ENCODE data around the gene GALNT9.

DNA sequence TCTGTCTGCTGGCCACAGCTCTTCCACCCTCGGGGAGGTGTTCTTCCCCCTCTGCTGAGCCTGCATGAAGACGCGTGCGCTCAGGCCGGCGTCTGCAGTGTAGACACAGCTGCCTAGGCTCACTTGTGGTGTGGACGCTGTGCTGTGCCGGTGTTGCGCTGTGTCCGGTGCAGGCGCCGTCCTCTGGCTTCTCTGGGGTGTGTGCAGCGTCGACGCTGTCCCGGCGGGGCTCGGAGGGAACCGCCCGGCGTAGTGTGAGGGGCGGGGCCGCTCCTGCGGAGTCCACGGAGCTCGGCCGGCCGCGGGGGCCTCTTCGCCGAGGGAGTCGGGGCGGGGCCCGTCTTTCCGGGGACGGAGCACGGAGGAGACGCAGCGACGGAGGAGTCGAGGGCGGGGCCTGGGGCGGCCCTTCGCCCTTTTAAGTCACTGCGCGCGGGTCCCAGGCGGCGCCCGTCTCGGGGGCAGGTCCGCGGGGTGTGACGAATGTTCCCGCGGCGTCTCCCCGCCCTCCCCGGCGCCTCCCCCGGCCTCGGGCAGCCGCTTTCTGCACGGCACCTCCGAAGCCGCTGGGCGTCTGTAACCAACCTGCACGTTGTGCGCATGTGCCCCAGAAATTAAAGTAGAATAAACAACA, 139.9 kb downstream of the GALNT9 start:
- TF ChIP-seq, protein P1, sequence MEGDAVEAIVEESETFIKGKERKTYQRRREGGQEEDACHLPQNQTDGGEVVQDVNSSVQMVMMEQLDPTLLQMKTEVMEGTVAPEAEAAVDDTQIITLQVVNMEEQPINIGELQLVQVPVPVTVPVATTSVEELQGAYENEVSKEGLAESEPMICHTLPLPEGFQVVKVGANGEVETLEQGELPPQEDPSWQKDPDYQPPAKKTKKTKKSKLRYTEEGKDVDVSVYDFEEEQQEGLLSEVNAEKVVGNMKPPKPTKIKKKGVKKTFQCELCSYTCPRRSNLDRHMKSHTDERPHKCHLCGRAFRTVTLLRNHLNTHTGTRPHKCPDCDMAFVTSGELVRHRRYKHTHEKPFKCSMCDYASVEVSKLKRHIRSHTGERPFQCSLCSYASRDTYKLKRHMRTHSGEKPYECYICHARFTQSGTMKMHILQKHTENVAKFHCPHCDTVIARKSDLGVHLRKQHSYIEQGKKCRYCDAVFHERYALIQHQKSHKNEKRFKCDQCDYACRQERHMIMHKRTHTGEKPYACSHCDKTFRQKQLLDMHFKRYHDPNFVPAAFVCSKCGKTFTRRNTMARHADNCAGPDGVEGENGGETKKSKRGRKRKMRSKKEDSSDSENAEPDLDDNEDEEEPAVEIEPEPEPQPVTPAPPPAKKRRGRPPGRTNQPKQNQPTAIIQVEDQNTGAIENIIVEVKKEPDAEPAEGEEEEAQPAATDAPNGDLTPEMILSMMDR (IDR thresholded peaks at IDR 0.05): no peak
- TF ChIP-seq POLR2A (IDR thresholded peaks at IDR 0.05) (peak; percentile 39), POLR2AphosphoS5 (IDR thresholded peaks at IDR 0.05) (peak; percentile 63)

All from prostate gland (tissue), 2 donors.